OCI-LY3 (cell line): Measurements from ENCODE around the gene GCNT4.

Experiments
- EZH2phosphoT487 ChIP-seq: fragments of 200-600 bp; shearing (Covaris generic); IDR thresholded peaks from 2 replicates; pipeline ENCODE4 v1.6.1; 2018; ENCODE audit warnings: antibody characterized with exemption, mixed run types, low read depth
- TF ChIP-seq, protein P1 (sequence below): fragments of 200-600, 300-600 bp; sonication (generic); IDR thresholded peaks from 2 replicates; pipeline ENCODE4 v1.5.1; 2014; ENCODE audit warnings: antibody characterized with exemption, low read length, low read depth

- TF ChIP-seq, protein P1, sequence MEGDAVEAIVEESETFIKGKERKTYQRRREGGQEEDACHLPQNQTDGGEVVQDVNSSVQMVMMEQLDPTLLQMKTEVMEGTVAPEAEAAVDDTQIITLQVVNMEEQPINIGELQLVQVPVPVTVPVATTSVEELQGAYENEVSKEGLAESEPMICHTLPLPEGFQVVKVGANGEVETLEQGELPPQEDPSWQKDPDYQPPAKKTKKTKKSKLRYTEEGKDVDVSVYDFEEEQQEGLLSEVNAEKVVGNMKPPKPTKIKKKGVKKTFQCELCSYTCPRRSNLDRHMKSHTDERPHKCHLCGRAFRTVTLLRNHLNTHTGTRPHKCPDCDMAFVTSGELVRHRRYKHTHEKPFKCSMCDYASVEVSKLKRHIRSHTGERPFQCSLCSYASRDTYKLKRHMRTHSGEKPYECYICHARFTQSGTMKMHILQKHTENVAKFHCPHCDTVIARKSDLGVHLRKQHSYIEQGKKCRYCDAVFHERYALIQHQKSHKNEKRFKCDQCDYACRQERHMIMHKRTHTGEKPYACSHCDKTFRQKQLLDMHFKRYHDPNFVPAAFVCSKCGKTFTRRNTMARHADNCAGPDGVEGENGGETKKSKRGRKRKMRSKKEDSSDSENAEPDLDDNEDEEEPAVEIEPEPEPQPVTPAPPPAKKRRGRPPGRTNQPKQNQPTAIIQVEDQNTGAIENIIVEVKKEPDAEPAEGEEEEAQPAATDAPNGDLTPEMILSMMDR = no peak
- TF ChIP-seq EZH2phosphoT487 = no peak
These were observed 15.1 kb upstream of the GCNT4 start for GRCh38 chr5:75067434-75067833.
